KMS-11 (cell line): Measurements from ENCODE around the gene PIRT.

ENCODE experiments used
- H2AFZ ChIP-seq: fragments of 200-600 bp; sonication (generic); 2 replicates; pipeline ENCODE4 v1.6.1; 2016; ENCODE audit warnings: antibody characterized with exemption, mixed run types, low read depth
- H3K27ac ChIP-seq: fragments of 200-600 bp; sonication (generic); 2 replicates; pipeline ENCODE4 v1.6.1; 2016; ENCODE audit warnings: mild to moderate bottlenecking, mixed run types
- H3K27me3 ChIP-seq: fragments of 200-600 bp; sonication (generic); 2 replicates; pipeline ENCODE4 v1.6.1; 2017; ENCODE audit warnings: mild to moderate bottlenecking, low read depth, mixed run types, moderate library complexity; ENCODE audit not compliant: insufficient read depth
- H3K36me3 ChIP-seq: fragments of 200-600 bp; sonication (generic); 2 replicates; pipeline ENCODE4 v1.6.1; 2017; ENCODE audit warnings: mild to moderate bottlenecking, mixed run types; ENCODE audit not compliant: insufficient read depth
- H3K4me1 ChIP-seq: fragments of 200-600 bp; sonication (generic); 2 replicates; pipeline ENCODE4 v1.6.1; 2016; ENCODE audit warnings: mild to moderate bottlenecking, low read depth, mixed run types; ENCODE audit not compliant: poor library complexity, severe bottlenecking
- H3K4me2 ChIP-seq: fragments of 200-600 bp; sonication (generic); 2 replicates; pipeline ENCODE4 v1.7.0; 2016; ENCODE audit warnings: mild to moderate bottlenecking, mixed run types
- H3K4me3 ChIP-seq: fragments of 200-600 bp; sonication (generic); IDR thresholded peaks from 2 replicates; pipeline ENCODE4 v1.6.1; 2017; ENCODE audit warnings: low read depth, low read length, mixed read lengths; ENCODE audit not compliant: insufficient read depth
- H3K79me2 ChIP-seq: fragments of 200-600 bp; sonication (generic); 2 replicates; pipeline ENCODE4 v1.6.1; 2016; ENCODE audit warnings: low read depth, mixed run types; ENCODE audit not compliant: insufficient read depth
- H3K9ac ChIP-seq: fragments of 200-600 bp; sonication (generic); 2 replicates; pipeline ENCODE4 v1.6.1; 2016; ENCODE audit warnings: mild to moderate bottlenecking, mixed run types
- H4K20me1 ChIP-seq: fragments of 200-600 bp; sonication (generic); 2 replicates; pipeline ENCODE4 v1.6.1; 2016; ENCODE audit warnings: mild to moderate bottlenecking, mixed run types; ENCODE audit not compliant: insufficient read depth
- TF ChIP-seq, protein P1 (sequence below): fragments of 200-600 bp; sonication (generic); conservative IDR thresholded peaks from 2 replicates; pipeline ENCODE4 v1.6.1; 2017; ENCODE audit warnings: low read depth, mild to moderate bottlenecking, antibody characterized with exemption, low read length, moderate library complexity, mixed read lengths

Gene PIRT

DNA sequence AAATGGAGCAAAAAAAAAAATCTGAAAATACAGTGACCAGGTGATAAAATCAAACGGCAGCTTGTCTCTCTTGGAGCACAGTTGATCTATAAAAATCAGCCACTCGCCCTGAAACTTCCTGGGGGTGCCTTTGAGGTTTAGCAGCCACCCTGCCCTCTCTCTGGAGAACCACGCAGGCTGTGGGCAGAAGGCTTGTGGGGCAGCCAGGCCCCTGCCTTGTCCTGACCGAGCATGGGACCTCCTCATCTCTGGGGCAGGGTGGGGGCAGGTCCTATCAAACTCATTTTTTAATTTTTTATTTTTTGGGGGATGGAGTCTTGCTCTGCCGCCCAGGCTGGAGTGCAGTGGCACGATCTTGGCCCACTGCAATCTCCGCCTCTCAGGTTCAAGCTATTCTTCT lies 39.0 kb downstream of the PIRT start:
- Histone ChIP-seq H3K27me3 (no peaks in the 10 kb centered on the region), H3K27ac (no peak overlapping the region), H3K9ac (no peak overlapping the region), H2AFZ (no peak overlapping the region), H3K4me3 (no peak overlapping the region), H3K79me2 (no peaks in the 10 kb centered on the region), H4K20me1 (no peaks in the 10 kb centered on the region), H3K4me1 (no peaks in the 10 kb centered on the region), H3K4me2 (no peak overlapping the region), H3K36me3 (no peaks in the 10 kb centered on the region)
- TF ChIP-seq, protein P1, sequence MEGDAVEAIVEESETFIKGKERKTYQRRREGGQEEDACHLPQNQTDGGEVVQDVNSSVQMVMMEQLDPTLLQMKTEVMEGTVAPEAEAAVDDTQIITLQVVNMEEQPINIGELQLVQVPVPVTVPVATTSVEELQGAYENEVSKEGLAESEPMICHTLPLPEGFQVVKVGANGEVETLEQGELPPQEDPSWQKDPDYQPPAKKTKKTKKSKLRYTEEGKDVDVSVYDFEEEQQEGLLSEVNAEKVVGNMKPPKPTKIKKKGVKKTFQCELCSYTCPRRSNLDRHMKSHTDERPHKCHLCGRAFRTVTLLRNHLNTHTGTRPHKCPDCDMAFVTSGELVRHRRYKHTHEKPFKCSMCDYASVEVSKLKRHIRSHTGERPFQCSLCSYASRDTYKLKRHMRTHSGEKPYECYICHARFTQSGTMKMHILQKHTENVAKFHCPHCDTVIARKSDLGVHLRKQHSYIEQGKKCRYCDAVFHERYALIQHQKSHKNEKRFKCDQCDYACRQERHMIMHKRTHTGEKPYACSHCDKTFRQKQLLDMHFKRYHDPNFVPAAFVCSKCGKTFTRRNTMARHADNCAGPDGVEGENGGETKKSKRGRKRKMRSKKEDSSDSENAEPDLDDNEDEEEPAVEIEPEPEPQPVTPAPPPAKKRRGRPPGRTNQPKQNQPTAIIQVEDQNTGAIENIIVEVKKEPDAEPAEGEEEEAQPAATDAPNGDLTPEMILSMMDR = no peak

DNA sequence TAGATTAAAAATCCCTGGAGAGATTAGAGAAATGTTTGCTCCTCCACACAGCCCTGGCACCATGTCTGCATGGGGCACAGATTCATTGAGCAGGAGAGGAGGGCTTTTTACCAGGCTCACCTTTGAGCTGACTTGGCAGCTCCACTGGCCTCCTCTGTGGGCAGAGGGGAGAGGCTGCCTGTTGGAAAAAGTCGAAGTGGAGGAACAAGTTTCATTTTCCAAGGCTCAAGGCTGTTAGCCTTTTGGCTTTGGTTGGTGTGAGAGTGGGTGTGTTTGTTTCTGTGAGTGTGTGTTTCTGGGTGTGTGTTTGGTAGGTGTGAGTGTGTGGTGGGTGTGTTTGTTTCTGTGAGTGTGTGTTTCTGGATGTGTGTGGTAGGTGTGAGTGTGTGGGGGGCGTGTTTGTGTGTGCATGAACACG lies 39.5 kb downstream of the PIRT start:
- H4K20me1 ChIP-seq = no peaks in the 10 kb centered on the region
- H3K9ac ChIP-seq = no peak overlapping the region
- TF ChIP-seq, protein P1 = no peak
- no peak overlapping the region for H2AFZ ChIP-seq
- no peaks in the 10 kb centered on the region for H3K4me1 ChIP-seq
- H3K27me3 ChIP-seq = no peaks in the 10 kb centered on the region
- no peaks in the 10 kb centered on the region for H3K36me3 ChIP-seq
- no peak overlapping the region for H3K27ac ChIP-seq
- H3K4me2 ChIP-seq = no peak overlapping the region
- no peaks in the 10 kb centered on the region for H3K79me2 ChIP-seq
- H3K4me3 ChIP-seq = no peak overlapping the region

DNA sequence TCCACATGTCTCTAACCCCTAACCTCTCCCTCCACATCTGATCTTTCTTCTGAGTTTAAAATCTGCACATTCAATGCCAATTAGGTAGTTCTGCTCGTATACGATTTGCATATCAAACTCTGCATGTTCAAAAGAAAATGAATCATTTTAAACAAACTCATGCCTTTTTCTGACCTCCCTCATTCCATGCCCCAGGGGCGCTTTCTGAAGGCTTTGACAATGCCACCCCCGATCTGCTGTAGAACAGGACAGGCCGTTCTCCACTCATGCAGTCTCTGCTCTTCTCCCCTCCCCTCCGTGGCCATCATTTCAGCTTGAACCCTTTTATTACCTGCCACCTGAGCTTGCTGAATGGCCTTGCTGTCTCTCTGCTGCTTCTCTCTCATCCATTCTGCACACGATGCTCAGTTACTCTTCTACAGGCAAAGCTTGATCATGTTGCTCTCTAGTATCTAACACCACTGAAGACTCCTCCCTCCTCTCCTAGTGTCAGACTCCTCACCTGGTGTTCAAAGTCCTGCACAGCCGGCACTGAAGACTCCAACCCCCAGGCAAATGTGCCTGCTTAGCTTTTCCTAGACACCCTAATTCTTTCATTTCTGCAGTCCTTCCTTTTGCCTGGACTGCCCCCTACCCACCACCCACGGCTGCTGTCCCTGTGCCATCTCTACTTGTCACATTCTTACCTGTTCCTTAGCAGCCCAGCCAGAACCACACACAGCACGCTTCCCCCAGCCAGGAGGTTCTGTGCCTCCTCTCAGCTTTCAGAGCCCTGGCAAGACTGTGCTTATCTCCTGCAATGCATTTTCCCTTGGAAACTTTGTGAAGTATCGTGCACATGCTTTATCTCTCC lies 40.2 kb downstream of the PIRT start:
- no peak overlapping the region for H3K27ac ChIP-seq
- no peaks in the 10 kb centered on the region for H3K4me1 ChIP-seq
- TF ChIP-seq, protein P1 = no peak
- no peaks in the 10 kb centered on the region for H3K79me2 ChIP-seq
- no peaks in the 10 kb centered on the region for H3K36me3 ChIP-seq
- H4K20me1 ChIP-seq = no peaks in the 10 kb centered on the region
- H3K4me2 ChIP-seq = no peak overlapping the region
- H3K27me3 ChIP-seq = no peaks in the 10 kb centered on the region
- H3K4me3 ChIP-seq = no peak overlapping the region
- no peak overlapping the region for H2AFZ ChIP-seq
- no peak overlapping the region for H3K9ac ChIP-seq

DNA sequence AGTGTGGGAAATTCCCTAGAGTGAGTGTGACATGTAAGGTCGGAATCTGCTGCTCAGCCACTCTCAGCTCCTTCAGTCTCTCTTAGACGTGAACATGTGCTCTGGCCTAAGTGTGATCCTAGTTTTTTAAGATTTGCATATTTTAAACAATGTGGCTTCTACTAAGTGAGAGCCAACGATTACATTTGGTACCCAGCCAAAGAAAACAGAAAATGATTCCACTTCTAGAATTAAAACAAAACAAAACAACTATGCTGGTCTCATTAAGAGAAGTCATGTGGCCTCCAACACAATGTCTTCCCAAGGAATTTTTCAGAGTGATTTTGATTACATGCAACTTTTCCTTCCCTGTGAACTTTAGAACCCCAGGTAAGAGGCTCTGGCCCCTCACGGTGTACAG lies 44.1 kb downstream of the PIRT start:
- Histone ChIP-seq H3K4me2 (no peak overlapping the region), H3K27me3 (no peaks in the 10 kb centered on the region), H3K27ac (no peak overlapping the region), H3K4me3 (no peak overlapping the region), H2AFZ (no peak overlapping the region), H4K20me1 (no peaks in the 10 kb centered on the region), H3K36me3 (no peaks in the 10 kb centered on the region), H3K79me2 (no peaks in the 10 kb centered on the region), H3K4me1 (no peaks in the 10 kb centered on the region), H3K9ac (no peak overlapping the region)
- TF ChIP-seq, protein P1 = no peak
